ENCODE results near the gene TAMALIN. TPM values are rescaled to one million over a fixed set of nuclear protein-coding genes. Genes with fewer than 3 reads are reported as not detected.

Gene TAMALIN
- total RNA-seq, 3 donors from 2014 or later (not counting 1 experiment from before 2014, with no cell fraction given), result 403 to 663 (median 424) TPM

- Mint-ChIP-seq H3K27me3 (ENCODE audit: low read depth in 2 of 2) (peaks cover 0 to 4% of the 10 kb centered on the region in 2 donors), H3K4me1 (peaks cover 10 to 20% of the 10 kb centered on the region in 2 donors), H3K36me3 (no peaks in the 10 kb centered on the region), H3K9me3 (no peaks in the 10 kb centered on the region), H3K27ac (peak overlapping the region in 1 of 2 donors; percentile 85), H3K4me3 (no peak overlapping the region)
- TF ChIP-seq CTCF (IDR thresholded peaks at IDR 0.05), result no peak
- intact Hi-C loops (cut with micrococcal nuclease), result loop anchor here (1.0 kb wide), 1 partner anchor 7 kb away; no protein-coding TSS in a partner anchor
- Histone ChIP-seq H3K4me1 (ENCODE audit: control insufficient read depth, insufficient read depth, low read length) (peaks cover 30% of the 10 kb centered on the region), H3K27me3 (ENCODE audit: control insufficient read depth, insufficient read depth, low read length) (no peaks in the 10 kb centered on the region), H3K4me3 (ENCODE audit: low read length) (no peak overlapping the region), H3K9me3 (ENCODE audit: control insufficient read depth, insufficient read depth, low read length) (no peaks in the 10 kb centered on the region), H3K36me3 (ENCODE audit: control insufficient read depth, insufficient read depth, low read length) (no peaks in the 10 kb centered on the region), H3K27ac (ENCODE audit: low read length) (no peak overlapping the region)
- WGBS (ENCODE audit: insufficient coverage), result 87% methylated on average over 8 of the region's 8 CpGs
- ATAC-seq (no peak), DNase-seq (no peak)
These were observed 36.1 kb downstream of the TAMALIN start for GRCh38 chr12:52042706-52043385.

DNA sequence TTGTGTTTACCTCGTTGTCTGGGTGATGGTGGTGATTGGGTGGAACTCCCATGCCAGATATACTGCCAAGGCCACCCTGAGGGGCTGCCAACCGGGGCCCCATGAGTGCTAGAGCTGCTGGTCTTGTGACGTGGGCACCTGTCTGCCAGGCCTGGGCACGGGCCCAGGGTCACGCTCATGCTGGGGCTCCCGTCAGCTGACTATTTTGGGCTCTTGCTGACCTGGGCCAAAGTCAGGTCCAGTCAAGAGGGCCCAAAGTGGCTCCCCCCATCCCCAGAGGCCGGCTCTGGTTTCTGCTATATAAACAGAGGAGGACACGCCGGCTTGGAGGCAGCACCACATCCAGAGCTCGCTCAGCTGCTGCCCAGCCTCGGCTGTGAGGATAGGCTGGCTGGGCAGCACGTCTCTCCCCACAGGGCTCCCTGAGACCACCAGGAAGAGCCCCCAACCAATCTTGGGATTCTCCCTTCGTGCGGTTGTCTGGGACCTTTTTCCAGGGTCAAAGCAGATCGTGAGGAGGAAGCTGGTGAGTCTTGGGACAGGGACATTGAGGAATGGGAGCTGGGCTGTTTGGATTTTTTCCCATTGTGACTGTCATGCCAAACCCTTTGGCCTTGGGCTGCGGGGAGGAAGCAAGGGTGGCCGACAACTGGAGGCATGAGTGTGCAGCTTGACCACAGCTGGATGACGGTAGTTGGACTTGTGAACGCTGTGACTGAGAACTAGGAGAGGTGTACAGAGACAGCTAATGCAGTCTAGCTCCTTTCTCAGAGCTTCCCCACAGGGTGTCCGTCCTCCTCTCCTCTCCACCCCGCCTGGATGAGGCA is 36.9 kb downstream of the TAMALIN start:
- Histone ChIP-seq H3K27me3 (ENCODE audit: control insufficient read depth, insufficient read depth, low read length) (no peaks in the 10 kb centered on the region), H3K9me3 (ENCODE audit: control insufficient read depth, insufficient read depth, low read length) (no peaks in the 10 kb centered on the region), H3K4me3 (ENCODE audit: low read length) (no peak overlapping the region), H3K27ac (ENCODE audit: low read length) (no peak overlapping the region), H3K36me3 (ENCODE audit: control insufficient read depth, insufficient read depth, low read length) (no peaks in the 10 kb centered on the region), H3K4me1 (ENCODE audit: control insufficient read depth, insufficient read depth, low read length) (peaks cover 30% of the 10 kb centered on the region)
- H3K36me3 Mint-ChIP-seq, result no peaks in the 10 kb centered on the region
- no peak for ATAC-seq
- no peak overlapping the region for H3K4me3 Mint-ChIP-seq
- no peak for DNase-seq
- 89% methylated on average over 21 of the region's 21 CpGs for WGBS (ENCODE audit: insufficient coverage)
- no peak for TF ChIP-seq CTCF (IDR thresholded peaks at IDR 0.05)
- intact Hi-C loops (cut with micrococcal nuclease), result no loop called here
- no peak overlapping the region for H3K27ac Mint-ChIP-seq
- peaks cover 10 to 20% of the 10 kb centered on the region in 2 donors for H3K4me1 Mint-ChIP-seq
- peaks cover 0 to 2% of the 10 kb centered on the region in 2 donors for H3K27me3 Mint-ChIP-seq (ENCODE audit: low read depth in 2 of 2)
- H3K9me3 Mint-ChIP-seq, result no peaks in the 10 kb centered on the region

DNA sequence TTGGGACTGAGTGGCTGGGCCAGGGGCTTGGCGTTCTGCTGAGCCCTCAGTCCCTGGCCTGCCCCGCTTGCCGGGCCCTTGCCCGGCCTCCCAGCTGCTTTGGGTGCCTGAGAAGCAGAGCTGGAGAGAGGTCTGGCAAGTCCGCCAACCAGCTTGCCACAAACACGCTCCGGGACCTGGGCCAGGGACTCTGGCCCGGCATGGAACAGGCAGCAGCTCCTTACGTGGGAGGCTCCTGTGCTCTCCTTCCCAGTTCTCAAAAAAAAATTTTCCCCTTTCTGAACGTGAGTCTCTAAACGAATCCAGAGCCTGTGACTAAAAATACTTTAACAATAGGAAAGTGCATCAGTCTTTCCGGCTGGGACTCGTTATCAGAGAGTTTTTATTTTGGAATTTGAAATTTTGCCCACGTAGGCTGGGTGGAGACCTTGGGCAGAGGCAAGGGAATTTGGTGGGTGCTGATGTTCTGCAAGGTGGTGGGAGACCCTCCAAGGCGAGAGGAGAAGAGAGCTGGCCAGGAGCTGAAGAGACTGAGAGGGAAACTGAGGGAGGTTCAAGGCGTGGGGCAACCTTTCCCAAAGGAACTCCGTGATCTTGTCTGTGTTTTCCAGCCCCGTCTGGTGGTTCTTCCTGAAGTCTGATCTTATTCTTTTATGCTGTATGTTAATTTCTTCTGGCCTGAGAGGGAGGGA is 37.7 kb downstream of the TAMALIN start:
- Mint-ChIP-seq H3K27ac (peak overlapping the region in 1 of 2 donors; percentile 61), H3K4me3 (no peak overlapping the region), H3K9me3 (no peaks in the 10 kb centered on the region), H3K4me1 (peaks cover 16 to 25% of the 10 kb centered on the region in 2 donors), H3K36me3 (no peaks in the 10 kb centered on the region), H3K27me3 (ENCODE audit: low read depth in 2 of 2) (peaks cover 0 to 6% of the 10 kb centered on the region in 2 donors)
- H3K36me3 ChIP-seq (ENCODE audit: control insufficient read depth, insufficient read depth, low read length), result no peaks in the 10 kb centered on the region
- no peak for DNase-seq
- WGBS (ENCODE audit: insufficient coverage), result 89% methylated on average over 18 of the region's 18 CpGs
- H3K27me3 ChIP-seq (ENCODE audit: control insufficient read depth, insufficient read depth, low read length), result no peaks in the 10 kb centered on the region
- H3K9me3 ChIP-seq (ENCODE audit: control insufficient read depth, insufficient read depth, low read length), result no peaks in the 10 kb centered on the region
- H3K4me1 ChIP-seq (ENCODE audit: control insufficient read depth, insufficient read depth, low read length), result peaks cover 30% of the 10 kb centered on the region
- TF ChIP-seq CTCF (IDR thresholded peaks at IDR 0.05), result no peak
- ATAC-seq, result no peak
- intact Hi-C loops (cut with micrococcal nuclease), result no loop called here
- H3K27ac ChIP-seq (ENCODE audit: low read length), result no peak overlapping the region
- H3K4me3 ChIP-seq (ENCODE audit: low read length), result no peak overlapping the region
